Measurements from ENCODE around the gene KCNT1.

DNA sequence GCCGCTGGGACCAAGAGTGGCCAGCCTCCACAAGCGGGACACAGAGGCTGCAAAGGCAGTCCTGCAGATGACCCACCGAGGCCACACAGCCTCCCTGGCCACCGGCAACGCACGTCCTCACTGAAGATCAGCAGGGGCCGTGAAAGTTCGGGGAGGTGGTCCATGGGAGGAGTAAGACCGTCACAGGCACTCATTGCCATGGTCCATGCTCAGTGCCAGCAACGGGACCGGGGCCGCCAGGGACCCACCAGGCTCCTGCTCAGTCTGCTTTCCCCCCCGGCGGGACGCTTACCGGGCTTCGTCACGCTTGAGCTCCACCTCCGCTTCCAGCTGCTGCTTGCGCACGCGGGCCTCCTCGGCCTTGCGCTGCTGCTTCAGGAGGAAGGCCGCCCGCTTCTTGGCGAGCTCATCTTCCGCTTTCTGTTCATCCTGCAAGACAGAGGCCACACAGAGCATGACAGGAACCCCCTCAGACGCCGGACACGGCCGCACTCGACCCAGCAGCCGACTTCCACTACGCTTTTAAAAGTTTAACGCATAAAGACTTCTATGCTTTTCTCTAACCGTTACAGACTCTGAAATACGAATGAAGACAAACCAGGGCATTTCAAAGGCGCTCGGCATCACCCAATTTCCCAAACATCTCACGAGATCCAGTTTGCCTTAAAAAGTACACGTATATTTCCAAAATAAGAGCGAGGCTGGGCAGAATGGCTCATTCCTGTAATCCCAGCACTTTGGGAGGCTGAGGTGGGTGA lies 116.9 kb downstream of the KCNT1 start:
- TF ChIP-seq, protein P1, sequence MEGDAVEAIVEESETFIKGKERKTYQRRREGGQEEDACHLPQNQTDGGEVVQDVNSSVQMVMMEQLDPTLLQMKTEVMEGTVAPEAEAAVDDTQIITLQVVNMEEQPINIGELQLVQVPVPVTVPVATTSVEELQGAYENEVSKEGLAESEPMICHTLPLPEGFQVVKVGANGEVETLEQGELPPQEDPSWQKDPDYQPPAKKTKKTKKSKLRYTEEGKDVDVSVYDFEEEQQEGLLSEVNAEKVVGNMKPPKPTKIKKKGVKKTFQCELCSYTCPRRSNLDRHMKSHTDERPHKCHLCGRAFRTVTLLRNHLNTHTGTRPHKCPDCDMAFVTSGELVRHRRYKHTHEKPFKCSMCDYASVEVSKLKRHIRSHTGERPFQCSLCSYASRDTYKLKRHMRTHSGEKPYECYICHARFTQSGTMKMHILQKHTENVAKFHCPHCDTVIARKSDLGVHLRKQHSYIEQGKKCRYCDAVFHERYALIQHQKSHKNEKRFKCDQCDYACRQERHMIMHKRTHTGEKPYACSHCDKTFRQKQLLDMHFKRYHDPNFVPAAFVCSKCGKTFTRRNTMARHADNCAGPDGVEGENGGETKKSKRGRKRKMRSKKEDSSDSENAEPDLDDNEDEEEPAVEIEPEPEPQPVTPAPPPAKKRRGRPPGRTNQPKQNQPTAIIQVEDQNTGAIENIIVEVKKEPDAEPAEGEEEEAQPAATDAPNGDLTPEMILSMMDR (IDR thresholded peaks at IDR 0.05) = no peak
- no peak for TF ChIP-seq POLR2A (IDR thresholded peaks at IDR 0.05)

Measured in uterus (tissue), 2 donors.